KMS-11 (cell line): ENCODE results near the gene CHCHD6.

Experiments
- H2AFZ ChIP-seq: fragments of 200-600 bp; sonication (generic); 2 replicates; pipeline ENCODE4 v1.6.1; 2016; ENCODE audit warnings: antibody characterized with exemption, mixed run types, low read depth
- H3K27ac ChIP-seq: fragments of 200-600 bp; sonication (generic); 2 replicates; pipeline ENCODE4 v1.6.1; 2016; ENCODE audit warnings: mild to moderate bottlenecking, mixed run types
- H3K27me3 ChIP-seq: fragments of 200-600 bp; sonication (generic); 2 replicates; pipeline ENCODE4 v1.6.1; 2017; ENCODE audit warnings: mild to moderate bottlenecking, low read depth, mixed run types, moderate library complexity; ENCODE audit not compliant: insufficient read depth
- H3K36me3 ChIP-seq: fragments of 200-600 bp; sonication (generic); 2 replicates; pipeline ENCODE4 v1.6.1; 2017; ENCODE audit warnings: mild to moderate bottlenecking, mixed run types; ENCODE audit not compliant: insufficient read depth
- H3K4me1 ChIP-seq: fragments of 200-600 bp; sonication (generic); 2 replicates; pipeline ENCODE4 v1.6.1; 2016; ENCODE audit warnings: mild to moderate bottlenecking, low read depth, mixed run types; ENCODE audit not compliant: poor library complexity, severe bottlenecking
- H3K4me2 ChIP-seq: fragments of 200-600 bp; sonication (generic); 2 replicates; pipeline ENCODE4 v1.7.0; 2016; ENCODE audit warnings: mild to moderate bottlenecking, mixed run types
- H3K4me3 ChIP-seq: fragments of 200-600 bp; sonication (generic); IDR thresholded peaks from 2 replicates; pipeline ENCODE4 v1.6.1; 2017; ENCODE audit warnings: low read depth, low read length, mixed read lengths; ENCODE audit not compliant: insufficient read depth
- H3K79me2 ChIP-seq: fragments of 200-600 bp; sonication (generic); 2 replicates; pipeline ENCODE4 v1.6.1; 2016; ENCODE audit warnings: low read depth, mixed run types; ENCODE audit not compliant: insufficient read depth
- H3K9ac ChIP-seq: fragments of 200-600 bp; sonication (generic); 2 replicates; pipeline ENCODE4 v1.6.1; 2016; ENCODE audit warnings: mild to moderate bottlenecking, mixed run types
- H4K20me1 ChIP-seq: fragments of 200-600 bp; sonication (generic); 2 replicates; pipeline ENCODE4 v1.6.1; 2016; ENCODE audit warnings: mild to moderate bottlenecking, mixed run types; ENCODE audit not compliant: insufficient read depth
- CTCF ChIP-seq: fragments of 200-600 bp; sonication (generic); conservative IDR thresholded peaks from 2 replicates; pipeline ENCODE4 v1.6.1; 2017; ENCODE audit warnings: low read depth, mild to moderate bottlenecking, antibody characterized with exemption, low read length, moderate library complexity, mixed read lengths

Gene CHCHD6

GRCh38 chr3:126932188-126932931, 228.3 kb downstream of the CHCHD6 start:
- Histone ChIP-seq H3K4me2 (no peak overlapping the region), H3K79me2 (no peaks in the 10 kb centered on the region), H3K9ac (no peak overlapping the region), H4K20me1 (no peaks in the 10 kb centered on the region), H2AFZ (no peak overlapping the region), H3K27ac (no peak overlapping the region), H3K36me3 (no peaks in the 10 kb centered on the region), H3K27me3 (no peaks in the 10 kb centered on the region), H3K4me3 (no peak overlapping the region), H3K4me1 (no peaks in the 10 kb centered on the region)
- TF ChIP-seq CTCF: no peak

GRCh38 chr3:126934031-126934531, 230.0 kb downstream of the CHCHD6 start:
- H3K4me1 ChIP-seq: peaks cover 6% of the 10 kb centered on the region
- TF ChIP-seq CTCF: no peak
- no peak overlapping the region for H3K27ac ChIP-seq
- no peaks in the 10 kb centered on the region for H3K27me3 ChIP-seq
- no peak overlapping the region for H2AFZ ChIP-seq
- H3K4me3 ChIP-seq: no peak overlapping the region
- H4K20me1 ChIP-seq: no peaks in the 10 kb centered on the region
- no peaks in the 10 kb centered on the region for H3K36me3 ChIP-seq
- H3K79me2 ChIP-seq: no peaks in the 10 kb centered on the region
- no peak overlapping the region for H3K4me2 ChIP-seq
- H3K9ac ChIP-seq: no peak overlapping the region

GRCh38 chr3:126934991-126935390, 231.0 kb downstream of the CHCHD6 start:
- no peaks in the 10 kb centered on the region for H3K79me2 ChIP-seq
- TF ChIP-seq CTCF: no peak
- H3K27ac ChIP-seq: no peak overlapping the region
- no peak overlapping the region for H2AFZ ChIP-seq
- H3K4me3 ChIP-seq: no peak overlapping the region
- no peak overlapping the region for H3K9ac ChIP-seq
- no peak overlapping the region for H3K4me2 ChIP-seq
- no peaks in the 10 kb centered on the region for H3K36me3 ChIP-seq
- H3K27me3 ChIP-seq: no peaks in the 10 kb centered on the region
- H4K20me1 ChIP-seq: no peaks in the 10 kb centered on the region
- H3K4me1 ChIP-seq: peaks cover 6% of the 10 kb centered on the region

- H3K27me3 ChIP-seq: no peaks in the 10 kb centered on the region
- H4K20me1 ChIP-seq: no peaks in the 10 kb centered on the region
- no peak overlapping the region for H2AFZ ChIP-seq
- H3K79me2 ChIP-seq: no peaks in the 10 kb centered on the region
- TF ChIP-seq CTCF: no peak
- H3K4me3 ChIP-seq: no peak overlapping the region
- H3K9ac ChIP-seq: no peak overlapping the region
- no peak overlapping the region for H3K27ac ChIP-seq
- H3K36me3 ChIP-seq: no peaks in the 10 kb centered on the region
- no peak overlapping the region for H3K4me2 ChIP-seq
- peaks cover 6% of the 10 kb centered on the region for H3K4me1 ChIP-seq
These were observed 231.9 kb downstream of the CHCHD6 start for GRCh38 chr3:126935756-126936509.
